GM06990 (cell line): ENCODE results near the gene AHCTF1.

Experiments used
- DNase-seq: peaks from one replicate; pipeline ENCODE4 v3.0.0-alpha.2; 2011; ENCODE audit not compliant: insufficient read length; ENCODE audit errors: extremely low read depth
- H3K27me3 ChIP-seq: replicated peaks from 2 replicates; pipeline ENCODE4 v1.6.0; 2011; ENCODE audit warnings: low read length; ENCODE audit not compliant: control insufficient read depth, insufficient read depth
- H3K36me3 ChIP-seq: 2 replicates; pipeline ENCODE4 v1.5.1; 2011; ENCODE audit warnings: low read length; ENCODE audit not compliant: control insufficient read depth, insufficient read depth
- H3K4me3 ChIP-seq: replicated peaks from 2 replicates; pipeline ENCODE4 v1.5.1; 2011; ENCODE audit warnings: low read depth, mild to moderate bottlenecking, control low read depth, low read length
- CTCF ChIP-seq: IDR thresholded peaks from 2 replicates; pipeline ENCODE4 v1.5.1; 2011; ENCODE audit warnings: low read length, control low read depth, mild to moderate bottlenecking, inconsistent platforms; ENCODE audit not compliant: insufficient read depth, poor library complexity, severe bottlenecking

AHCTF1 gene

GRCh38 chr1:246798606-246799496 lies 132.9 kb downstream of the AHCTF1 start:
- no peaks in the 10 kb centered on the region for H3K27me3 ChIP-seq

GRCh38 chr1:246798107-246798506 lies 133.6 kb downstream of the AHCTF1 start:
- no peaks in the 10 kb centered on the region for H3K36me3 ChIP-seq
- H3K4me3 ChIP-seq: no peak overlapping the region
- DNase-seq: no peak
- TF ChIP-seq CTCF: no peak
- H3K27me3 ChIP-seq: no peaks in the 10 kb centered on the region

More at GRCh38 chr1:246798606-246799496, 132.9 kb downstream of the AHCTF1 start:
- TF ChIP-seq CTCF: no peak
- no peak for DNase-seq
- Histone ChIP-seq H3K36me3 (no peaks in the 10 kb centered on the region), H3K4me3 (no peak overlapping the region)

- DNase-seq: no peak
- H3K36me3 ChIP-seq: no peaks in the 10 kb centered on the region
- no peaks in the 10 kb centered on the region for H3K27me3 ChIP-seq
- TF ChIP-seq CTCF: no peak
- no peak overlapping the region for H3K4me3 ChIP-seq
Measured at GRCh38 chr1:246797597-246797996, 134.2 kb downstream of the AHCTF1 start.

- no peak for TF ChIP-seq CTCF
- H3K4me3 ChIP-seq: no peak overlapping the region
- DNase-seq: no peak
- H3K27me3 ChIP-seq: no peaks in the 10 kb centered on the region
- no peaks in the 10 kb centered on the region for H3K36me3 ChIP-seq
Measured at GRCh38 chr1:246797157-246797556, 134.6 kb downstream of the AHCTF1 start.

- H3K36me3 ChIP-seq: no peaks in the 10 kb centered on the region
- no peak overlapping the region for H3K4me3 ChIP-seq
- DNase-seq: no peak
- no peak for TF ChIP-seq CTCF
- H3K27me3 ChIP-seq: no peaks in the 10 kb centered on the region
Measured at GRCh38 chr1:246795906-246796694, 135.6 kb downstream of the AHCTF1 start.
